Fibroblast of lung (primary cell): ENCODE results near the gene ENO4. TPM values are rescaled to one million over a fixed set of nuclear protein-coding genes. Genes with fewer than 3 reads are reported as not detected.

ENCODE experiments used
- DNase-seq, 2 donors: peaks; one replicate each; pipeline versions ENCODE4 v3.0.0 to v3.0.0-alpha.2; 2010; ENCODE audit warnings: low read depth in 2 of 2
- H2AFZ ChIP-seq: 2 replicates; pipeline ENCODE4 v1.5.1; 2012; ENCODE audit warnings: low read length, control low read depth, inconsistent platforms
- H3K27ac ChIP-seq: 2 replicates; pipeline ENCODE4 v1.5.1; 2011; ENCODE audit warnings: low read length, control low read depth; ENCODE audit not compliant: insufficient read depth
- H3K27me3 ChIP-seq: 2 replicates; pipeline ENCODE4 v1.5.1; 2011; ENCODE audit warnings: mild to moderate bottlenecking, low read length; ENCODE audit not compliant: control insufficient read depth, insufficient read depth
- H3K36me3 ChIP-seq: 2 replicates; pipeline ENCODE4 v1.5.1; 2011; ENCODE audit warnings: low read length; ENCODE audit not compliant: control insufficient read depth, insufficient read depth
- H3K4me1 ChIP-seq: 2 replicates; pipeline ENCODE4 v1.5.1; 2011; ENCODE audit warnings: low read length; ENCODE audit not compliant: control insufficient read depth, insufficient read depth; ENCODE audit errors: extremely low read depth
- H3K4me2 ChIP-seq: 2 replicates; pipeline ENCODE4 v1.5.1; 2011; ENCODE audit warnings: low read length, control low read depth; ENCODE audit not compliant: insufficient read depth; ENCODE audit errors: extremely low read depth
- H3K4me3 ChIP-seq, 4 experiments: fragments of 200-600 bp in 1 of 4; sonication (generic) in 1 of 4; replicated peaks in 1 of 4; 2 replicates each; pipeline ENCODE4 v1.5.1; 2011 to 2016; ENCODE audit warnings: low read length in 4 of 4, low read depth in 3 of 4, mild to moderate bottlenecking in 3 of 4, control low read depth in 2 of 4, inconsistent platforms in 1 of 4, mixed read lengths in 1 of 4; ENCODE audit not compliant: insufficient read depth in 1 of 4; ENCODE audit errors: control extremely low read depth in 1 of 4
- H3K79me2 ChIP-seq: 2 replicates; pipeline ENCODE4 v1.5.1; 2012; ENCODE audit warnings: mild to moderate bottlenecking, low read length, inconsistent platforms; ENCODE audit not compliant: control insufficient read depth, insufficient read depth
- H3K9ac ChIP-seq: 2 replicates; pipeline ENCODE4 v1.5.1; 2011; ENCODE audit warnings: mild to moderate bottlenecking, low read length, control low read depth; ENCODE audit not compliant: insufficient read depth
- H3K9me3 ChIP-seq: 2 replicates; pipeline ENCODE4 v1.5.1; 2012; ENCODE audit warnings: low read depth, low read length; ENCODE audit not compliant: control insufficient read depth, insufficient read depth
- H4K20me1 ChIP-seq: 2 replicates; pipeline ENCODE4 v1.5.1; 2011; ENCODE audit warnings: low read length; ENCODE audit not compliant: control insufficient read depth, insufficient read depth; ENCODE audit errors: extremely low read depth
- EZH2 ChIP-seq: IDR thresholded peaks from 2 replicates; pipeline ENCODE4 v1.5.1; 2012; ENCODE audit warnings: low read length, control low read depth, mild to moderate bottlenecking; ENCODE audit errors: missing control alignments
- polyA plus RNA-seq, 2 donors: library from polyadenylated mRNA; depleted of rRNA in 1 of 2; stranded (reverse) in 1 of 2; unstranded in 1 of 2; fragments of >200 nt; gene quantifications; 2 replicates each; pipeline ENCODE4 v1.2.1, GENCODE V29; 2011 to 2012; ENCODE audit warnings: missing spikeins in 1 of 2
- total RNA-seq: library from RNA; depleted of rRNA; stranded (reverse); fragments of >200 nt; gene quantifications from 2 replicates; pipeline ENCODE4 v1.2.1, GENCODE V29; 2014
- TF ChIP-seq, protein P1 (sequence below), 2 donors: IDR thresholded peaks in 1 of 2; conservative IDR thresholded peaks in 1 of 2; 1 replicate in 1 of 2; 2 replicates in 1 of 2; pipeline ENCODE4 v1.5.1; 2011 to 2012; ENCODE audit warnings: low read length in 2 of 2, control low read depth in 1 of 2, inconsistent platforms in 1 of 2, low read depth in 1 of 2, mild to moderate bottlenecking in 1 of 2

Gene ENO4
- total and polyA plus RNA-seq, 2 donors (not counting 1 experiment from before 2014, with no cell fraction given), result 0.05 to 0.66 TPM

DNA sequence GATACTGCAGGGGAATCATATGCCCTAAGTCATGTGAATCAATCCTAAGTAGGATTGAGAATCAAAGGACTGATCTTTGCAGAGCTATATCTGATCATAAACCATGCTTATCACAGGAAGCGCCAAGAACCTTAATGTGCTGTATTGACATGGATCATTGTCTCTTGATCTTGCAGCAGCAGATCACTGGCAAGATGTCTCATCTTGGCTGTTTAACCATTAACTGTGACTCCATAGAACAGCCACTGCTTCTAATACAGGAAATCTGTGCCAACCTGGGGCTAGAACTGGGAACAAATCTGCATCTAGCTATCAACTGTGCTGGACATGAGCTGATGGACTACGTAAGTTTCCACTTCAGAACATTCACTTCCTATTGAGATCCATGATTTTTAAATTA lies 21.6 kb downstream of the ENO4 start:
- TF ChIP-seq EZH2, result no peak
- TF ChIP-seq, protein P1, sequence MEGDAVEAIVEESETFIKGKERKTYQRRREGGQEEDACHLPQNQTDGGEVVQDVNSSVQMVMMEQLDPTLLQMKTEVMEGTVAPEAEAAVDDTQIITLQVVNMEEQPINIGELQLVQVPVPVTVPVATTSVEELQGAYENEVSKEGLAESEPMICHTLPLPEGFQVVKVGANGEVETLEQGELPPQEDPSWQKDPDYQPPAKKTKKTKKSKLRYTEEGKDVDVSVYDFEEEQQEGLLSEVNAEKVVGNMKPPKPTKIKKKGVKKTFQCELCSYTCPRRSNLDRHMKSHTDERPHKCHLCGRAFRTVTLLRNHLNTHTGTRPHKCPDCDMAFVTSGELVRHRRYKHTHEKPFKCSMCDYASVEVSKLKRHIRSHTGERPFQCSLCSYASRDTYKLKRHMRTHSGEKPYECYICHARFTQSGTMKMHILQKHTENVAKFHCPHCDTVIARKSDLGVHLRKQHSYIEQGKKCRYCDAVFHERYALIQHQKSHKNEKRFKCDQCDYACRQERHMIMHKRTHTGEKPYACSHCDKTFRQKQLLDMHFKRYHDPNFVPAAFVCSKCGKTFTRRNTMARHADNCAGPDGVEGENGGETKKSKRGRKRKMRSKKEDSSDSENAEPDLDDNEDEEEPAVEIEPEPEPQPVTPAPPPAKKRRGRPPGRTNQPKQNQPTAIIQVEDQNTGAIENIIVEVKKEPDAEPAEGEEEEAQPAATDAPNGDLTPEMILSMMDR (conservative IDR thresholded peaks at IDR 0.05 in 1 of 2, IDR thresholded peaks at IDR 0.05 in 1 of 2; ENCODE audit: low read depth in 1 of 2, low read length in 2 of 2), result no peak
- no peak for DNase-seq
- no peaks in the 10 kb centered on the region for H3K4me1 ChIP-seq
- no peaks in the 10 kb centered on the region for H3K9me3 ChIP-seq
- H3K9ac ChIP-seq, result no peak overlapping the region
- H3K4me2 ChIP-seq, result no peak overlapping the region
- no peaks in the 10 kb centered on the region for H3K36me3 ChIP-seq
- no peaks in the 10 kb centered on the region for H3K79me2 ChIP-seq
- H3K27ac ChIP-seq, result no peak overlapping the region
- H3K27me3 ChIP-seq, result no peaks in the 10 kb centered on the region
- H2AFZ ChIP-seq, result no peak overlapping the region
- no peak overlapping the region for H3K4me3 ChIP-seq
- no peaks in the 10 kb centered on the region for H4K20me1 ChIP-seq

DNA sequence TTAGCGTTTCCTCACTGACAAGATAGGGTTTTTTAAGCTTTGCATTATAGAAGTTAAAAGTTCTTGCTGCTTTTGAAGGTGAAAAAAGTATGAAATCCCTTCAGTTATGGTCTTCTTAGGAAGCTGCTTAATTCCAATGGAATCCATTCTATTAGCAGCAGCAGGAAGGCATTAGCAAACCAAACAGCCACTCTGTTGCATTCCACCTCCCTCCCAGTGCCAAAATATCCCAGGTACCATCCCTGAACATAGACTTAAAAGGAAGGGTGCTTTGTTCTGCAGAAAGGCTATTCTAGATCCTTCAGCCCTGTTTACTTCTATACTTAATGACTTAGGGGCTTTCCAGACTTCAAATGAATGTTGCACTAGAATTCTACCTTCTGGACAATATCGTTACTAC lies 23.8 kb downstream of the ENO4 start:
- H3K36me3 ChIP-seq, result no peaks in the 10 kb centered on the region
- H3K79me2 ChIP-seq, result no peaks in the 10 kb centered on the region
- no peak overlapping the region for H3K27ac ChIP-seq
- DNase-seq, result no peak
- no peak overlapping the region for H3K9ac ChIP-seq
- H3K9me3 ChIP-seq, result no peaks in the 10 kb centered on the region
- no peaks in the 10 kb centered on the region for H4K20me1 ChIP-seq
- TF ChIP-seq EZH2, result no peak
- TF ChIP-seq, protein P1 (conservative IDR thresholded peaks at IDR 0.05 in 1 of 2, IDR thresholded peaks at IDR 0.05 in 1 of 2; ENCODE audit: low read depth in 1 of 2, low read length in 2 of 2), result no peak
- H3K27me3 ChIP-seq, result no peaks in the 10 kb centered on the region
- no peak overlapping the region for H2AFZ ChIP-seq
- H3K4me2 ChIP-seq, result no peak overlapping the region
- no peak overlapping the region for H3K4me3 ChIP-seq
- H3K4me1 ChIP-seq, result no peaks in the 10 kb centered on the region

DNA sequence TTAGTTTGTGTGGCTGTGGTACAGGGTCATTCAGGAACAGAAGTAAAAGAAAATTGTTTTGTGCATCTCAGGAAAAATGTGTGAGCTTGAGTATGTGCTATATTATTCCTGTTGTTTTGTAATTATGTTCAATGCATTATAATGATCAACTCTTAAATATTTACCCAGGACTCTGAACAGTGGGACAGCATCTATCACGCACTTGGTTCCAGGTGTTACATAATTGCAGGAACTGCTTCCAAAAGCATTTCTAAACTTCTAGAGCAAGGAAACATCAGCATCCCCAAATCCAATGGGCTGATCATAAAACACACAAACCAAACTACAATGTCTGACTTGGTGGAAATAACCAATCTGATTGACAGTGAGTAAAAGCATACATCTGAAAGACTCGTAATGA lies 26.6 kb downstream of the ENO4 start:
- H3K4me3 ChIP-seq, result no peak overlapping the region
- no peaks in the 10 kb centered on the region for H3K4me1 ChIP-seq
- H3K9me3 ChIP-seq, result no peaks in the 10 kb centered on the region
- no peak for TF ChIP-seq EZH2
- TF ChIP-seq, protein P1 (conservative IDR thresholded peaks at IDR 0.05 in 1 of 2, IDR thresholded peaks at IDR 0.05 in 1 of 2; ENCODE audit: low read depth in 1 of 2, low read length in 2 of 2), result no peak
- H3K36me3 ChIP-seq, result no peaks in the 10 kb centered on the region
- no peak overlapping the region for H3K9ac ChIP-seq
- H3K4me2 ChIP-seq, result no peak overlapping the region
- DNase-seq, result no peak
- no peaks in the 10 kb centered on the region for H3K79me2 ChIP-seq
- no peaks in the 10 kb centered on the region for H4K20me1 ChIP-seq
- H3K27ac ChIP-seq, result no peak overlapping the region
- H2AFZ ChIP-seq, result no peak overlapping the region
- H3K27me3 ChIP-seq, result no peaks in the 10 kb centered on the region
